ENCODE measurements around the gene GTSF1L. TPM values are rescaled to one million over a fixed set of nuclear protein-coding genes. Genes with fewer than 3 reads are reported as not detected.

The GTSF1L gene
- total and polyA plus RNA-seq, 4 donors: not detected

DNA sequence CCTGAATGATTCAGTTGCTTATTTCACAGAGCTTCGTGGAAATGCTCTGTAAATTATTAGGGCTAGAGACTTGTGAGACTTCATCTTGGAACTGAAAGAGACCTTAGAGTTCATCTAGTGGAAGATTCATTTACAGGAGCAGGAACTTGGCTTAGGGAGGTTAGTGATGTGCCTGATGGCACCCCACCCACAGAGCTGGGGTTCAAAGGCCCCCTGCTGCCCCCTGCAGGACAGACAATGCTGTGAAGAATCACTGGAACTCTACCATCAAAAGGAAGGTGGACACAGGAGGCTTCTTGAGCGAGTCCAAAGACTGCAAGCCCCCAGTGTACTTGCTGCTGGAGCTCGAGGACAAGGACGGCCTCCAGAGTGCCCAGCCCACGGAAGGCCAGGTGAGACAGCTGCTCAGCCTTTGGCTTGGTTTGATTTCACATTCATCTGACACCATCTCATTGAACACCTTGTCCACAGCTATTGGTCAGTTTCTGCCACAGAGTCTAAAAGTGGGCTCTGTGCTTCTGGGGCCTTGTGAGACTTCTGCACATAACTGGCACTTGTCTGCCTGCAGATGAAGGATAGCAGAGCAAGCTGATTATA is 34.8 kb downstream of the GTSF1L start:
- ATAC-seq (ENCODE audit: insufficient read depth, low FRiP score): no peak
- Histone ChIP-seq H3K27me3 (ENCODE audit: control insufficient read depth in 3 of 3, insufficient read depth in 3 of 3, low read length in 2 of 3) (no peaks in the 10 kb centered on the region), H3K27ac (ENCODE audit: low read depth in 1 of 2, low read length in 1 of 2) (no peak overlapping the region), H3K9ac (ENCODE audit: insufficient read depth in 1 of 2, low read length in 2 of 2) (no peak overlapping the region), H3K4me3 (no peak overlapping the region), H3K36me3 (ENCODE audit: control insufficient read depth in 4 of 4, insufficient read depth in 4 of 4, low read length in 4 of 4) (no peaks in the 10 kb centered on the region), H3K4me1 (ENCODE audit: control insufficient read depth in 5 of 5, insufficient read depth in 5 of 5, low read length in 5 of 5) (no peaks in the 10 kb centered on the region), H3K9me3 (ENCODE audit: control insufficient read depth in 4 of 4, insufficient read depth in 3 of 4, low read length in 3 of 4) (no peaks in the 10 kb centered on the region)
- WGBS, 2 donors: 91 to 92% methylated on average over 5 of the region's 5 CpGs
- TF ChIP-seq, protein P1, sequence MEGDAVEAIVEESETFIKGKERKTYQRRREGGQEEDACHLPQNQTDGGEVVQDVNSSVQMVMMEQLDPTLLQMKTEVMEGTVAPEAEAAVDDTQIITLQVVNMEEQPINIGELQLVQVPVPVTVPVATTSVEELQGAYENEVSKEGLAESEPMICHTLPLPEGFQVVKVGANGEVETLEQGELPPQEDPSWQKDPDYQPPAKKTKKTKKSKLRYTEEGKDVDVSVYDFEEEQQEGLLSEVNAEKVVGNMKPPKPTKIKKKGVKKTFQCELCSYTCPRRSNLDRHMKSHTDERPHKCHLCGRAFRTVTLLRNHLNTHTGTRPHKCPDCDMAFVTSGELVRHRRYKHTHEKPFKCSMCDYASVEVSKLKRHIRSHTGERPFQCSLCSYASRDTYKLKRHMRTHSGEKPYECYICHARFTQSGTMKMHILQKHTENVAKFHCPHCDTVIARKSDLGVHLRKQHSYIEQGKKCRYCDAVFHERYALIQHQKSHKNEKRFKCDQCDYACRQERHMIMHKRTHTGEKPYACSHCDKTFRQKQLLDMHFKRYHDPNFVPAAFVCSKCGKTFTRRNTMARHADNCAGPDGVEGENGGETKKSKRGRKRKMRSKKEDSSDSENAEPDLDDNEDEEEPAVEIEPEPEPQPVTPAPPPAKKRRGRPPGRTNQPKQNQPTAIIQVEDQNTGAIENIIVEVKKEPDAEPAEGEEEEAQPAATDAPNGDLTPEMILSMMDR (IDR thresholded peaks at IDR 0.05; ENCODE audit: control extremely low read depth, extremely low read depth): no peak
- DNase-seq: peak in 2 of 3 donors; percentile 14 to 23

DNA sequence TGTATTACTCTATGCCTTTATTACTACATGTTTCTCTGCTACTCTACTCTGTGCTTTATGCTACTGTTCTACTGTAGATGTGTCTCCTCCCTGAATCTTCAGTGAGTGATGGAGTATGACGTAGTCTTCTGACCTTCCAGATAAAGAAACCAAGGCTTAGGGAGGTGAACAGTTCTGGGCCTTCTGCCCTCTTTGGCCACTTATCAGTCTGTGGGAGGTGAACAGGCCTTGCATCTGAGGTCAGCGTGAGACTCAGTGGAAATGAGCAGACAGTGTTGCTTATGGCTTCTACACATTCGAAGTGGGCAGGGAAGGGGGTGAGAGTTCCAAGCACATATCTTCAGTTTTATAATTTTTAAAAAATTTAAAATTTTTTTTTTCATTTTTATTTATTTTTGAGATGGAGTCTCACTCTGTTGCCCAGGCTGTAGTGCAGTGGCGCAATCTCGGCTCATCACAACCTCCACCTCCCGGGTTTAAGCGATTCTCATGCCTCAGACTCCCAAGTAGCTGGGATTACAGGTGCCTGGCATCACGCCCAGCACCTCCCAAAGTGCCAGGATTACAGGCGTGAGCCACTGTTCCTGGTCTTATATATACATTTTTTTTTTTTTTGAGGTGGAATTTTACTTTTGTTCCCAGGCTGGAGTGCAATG is 35.7 kb downstream of the GTSF1L start:
- Histone ChIP-seq H3K4me3 (no peak overlapping the region), H3K9ac (ENCODE audit: insufficient read depth in 1 of 2, low read length in 2 of 2) (no peak overlapping the region), H3K27me3 (ENCODE audit: control insufficient read depth in 3 of 3, insufficient read depth in 3 of 3, low read length in 2 of 3) (no peaks in the 10 kb centered on the region), H3K27ac (ENCODE audit: low read depth in 1 of 2, low read length in 1 of 2) (no peak overlapping the region), H3K9me3 (ENCODE audit: control insufficient read depth in 4 of 4, insufficient read depth in 3 of 4, low read length in 3 of 4) (no peaks in the 10 kb centered on the region), H3K4me1 (ENCODE audit: control insufficient read depth in 5 of 5, insufficient read depth in 5 of 5, low read length in 5 of 5) (no peaks in the 10 kb centered on the region), H3K36me3 (ENCODE audit: control insufficient read depth in 4 of 4, insufficient read depth in 4 of 4, low read length in 4 of 4) (no peaks in the 10 kb centered on the region)
- 94 to 97% methylated on average over 9 of the region's 9 CpGs for WGBS, 2 donors
- TF ChIP-seq, protein P1 (IDR thresholded peaks at IDR 0.05; ENCODE audit: control extremely low read depth, extremely low read depth): no peak
- no peak for ATAC-seq (ENCODE audit: insufficient read depth, low FRiP score)
- no peak for DNase-seq

DNA sequence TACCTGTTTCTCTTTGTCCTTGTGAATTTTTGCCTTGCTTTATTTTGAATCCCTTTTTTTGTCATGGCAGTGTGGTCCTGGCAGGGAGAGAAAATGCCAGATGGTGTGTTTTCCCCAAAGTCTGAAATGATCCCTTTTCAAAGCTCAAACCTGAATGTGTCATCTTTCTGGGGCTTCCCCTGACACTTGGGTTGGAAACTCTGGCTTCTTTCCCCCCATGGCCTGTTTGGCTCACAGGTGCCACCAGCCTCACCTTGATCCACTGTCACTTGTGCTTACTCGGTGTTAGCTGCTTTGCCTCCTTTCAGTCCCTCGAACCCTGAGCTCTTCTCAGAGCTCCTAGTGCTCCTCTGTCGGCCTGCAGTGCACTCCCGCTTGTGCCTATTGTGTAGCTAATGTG is 37.6 kb downstream of the GTSF1L start:
- H3K27me3 ChIP-seq (ENCODE audit: control insufficient read depth in 3 of 3, insufficient read depth in 3 of 3, low read length in 2 of 3): no peaks in the 10 kb centered on the region
- DNase-seq (no peak), ATAC-seq (ENCODE audit: insufficient read depth, low FRiP score) (no peak)
- no peaks in the 10 kb centered on the region for H3K9me3 ChIP-seq (ENCODE audit: control insufficient read depth in 4 of 4, insufficient read depth in 3 of 4, low read length in 3 of 4)
- H3K9ac ChIP-seq (ENCODE audit: insufficient read depth in 1 of 2, low read length in 2 of 2): no peak overlapping the region
- H3K4me1 ChIP-seq (ENCODE audit: control insufficient read depth in 5 of 5, insufficient read depth in 5 of 5, low read length in 5 of 5): no peaks in the 10 kb centered on the region
- no peaks in the 10 kb centered on the region for H3K36me3 ChIP-seq (ENCODE audit: control insufficient read depth in 4 of 4, insufficient read depth in 4 of 4, low read length in 4 of 4)
- WGBS, 2 donors: 91 to 94% methylated on average over 4 of the region's 4 CpGs
- no peak overlapping the region for H3K27ac ChIP-seq (ENCODE audit: low read depth in 1 of 2, low read length in 1 of 2)
- TF ChIP-seq, protein P1 (IDR thresholded peaks at IDR 0.05; ENCODE audit: control extremely low read depth, extremely low read depth): no peak
- no peak overlapping the region for H3K4me3 ChIP-seq

All from lung (tissue), 12 donors.